ENCODE data around the gene NDUFAF2.

GRCh38 chr5:60972231-60972630, 27.2 kb downstream of the NDUFAF2 start:
- TF ChIP-seq GATA2 (IDR thresholded peaks at IDR 0.05; ENCODE audit: low read depth, low read length) (no peak), GATA3 (IDR thresholded peaks at IDR 0.05; ENCODE audit: low read depth, low read length) (no peak)

All from SH-SY5Y (cell line).